IPS DF 4.7 (cell line): Measurements from ENCODE around the gene PDK3.

ENCODE experiments used
- DNase-seq: peaks from one replicate; pipeline ENCODE4 v3.0.0-alpha.2; 2013; ENCODE audit warnings: low spot score; ENCODE audit errors: extremely low read depth

Gene PDK3

DNA sequence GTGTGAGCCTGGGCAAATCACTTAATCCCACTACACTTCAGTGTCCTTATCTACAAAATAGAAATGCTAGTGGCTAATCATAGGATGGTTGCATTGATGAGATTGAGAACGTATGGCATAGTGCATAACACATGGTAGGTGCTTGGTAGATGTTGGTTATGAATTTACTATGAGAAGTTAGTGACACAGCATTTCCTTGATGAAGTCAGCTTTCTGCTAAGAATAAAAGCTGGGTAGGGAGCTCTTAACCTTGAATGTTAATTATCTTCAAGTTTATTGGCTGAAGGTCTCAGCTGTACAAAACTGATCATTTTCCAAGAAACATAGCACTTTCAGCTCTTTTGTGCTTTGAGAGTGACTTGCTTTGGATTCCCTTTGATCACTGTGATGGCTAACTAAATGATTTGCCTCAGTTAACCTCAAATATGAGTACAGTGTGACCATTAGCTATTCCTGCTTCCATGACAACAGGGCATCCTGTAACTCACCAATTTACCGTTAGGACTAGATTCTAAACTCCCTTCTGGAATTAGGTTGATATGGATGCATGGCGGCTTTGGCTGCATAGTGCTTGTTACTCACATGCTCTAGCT is 17.8 kb downstream of the PDK3 start:
- no peak for DNase-seq

DNA sequence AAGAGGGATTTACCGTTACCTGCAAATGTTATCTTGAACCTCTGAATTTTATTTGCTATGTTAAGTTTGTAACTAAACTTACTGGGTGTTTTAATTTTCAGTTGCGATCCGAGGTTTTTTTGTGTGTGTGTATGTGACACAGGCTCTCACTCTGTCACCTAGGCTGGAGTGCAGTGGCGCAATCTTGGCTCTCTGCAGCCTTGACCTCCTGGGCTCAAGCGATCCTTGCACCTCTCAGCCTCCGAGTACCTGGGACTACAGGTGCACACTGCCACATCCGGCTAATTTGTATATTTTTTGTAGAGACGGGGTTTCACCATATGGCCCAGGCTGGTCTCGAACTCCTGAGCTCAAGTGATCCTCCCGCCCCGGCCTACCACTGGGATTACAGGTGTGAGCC is 18.5 kb downstream of the PDK3 start:
- DNase-seq, result no peak

DNA sequence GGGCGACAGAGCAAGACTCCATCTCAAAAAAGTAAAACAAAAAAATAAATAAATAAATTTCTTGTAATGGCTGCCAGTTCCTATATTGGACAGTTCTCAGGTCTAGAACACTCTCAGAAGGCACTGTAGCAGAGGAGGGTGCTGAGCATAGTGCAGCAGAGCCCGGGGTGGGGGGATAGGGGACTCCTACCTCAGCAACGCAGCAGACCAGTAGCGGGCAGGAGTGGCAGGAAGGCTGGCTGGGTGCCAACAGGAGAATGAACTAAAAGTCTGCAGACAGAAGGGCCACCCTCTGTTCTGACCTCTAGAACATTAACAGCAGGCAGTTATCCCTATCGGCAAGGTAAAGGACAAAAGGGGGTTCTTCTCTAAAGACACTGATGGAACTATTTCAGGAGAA is 20.2 kb downstream of the PDK3 start:
- DNase-seq, result no peak

DNA sequence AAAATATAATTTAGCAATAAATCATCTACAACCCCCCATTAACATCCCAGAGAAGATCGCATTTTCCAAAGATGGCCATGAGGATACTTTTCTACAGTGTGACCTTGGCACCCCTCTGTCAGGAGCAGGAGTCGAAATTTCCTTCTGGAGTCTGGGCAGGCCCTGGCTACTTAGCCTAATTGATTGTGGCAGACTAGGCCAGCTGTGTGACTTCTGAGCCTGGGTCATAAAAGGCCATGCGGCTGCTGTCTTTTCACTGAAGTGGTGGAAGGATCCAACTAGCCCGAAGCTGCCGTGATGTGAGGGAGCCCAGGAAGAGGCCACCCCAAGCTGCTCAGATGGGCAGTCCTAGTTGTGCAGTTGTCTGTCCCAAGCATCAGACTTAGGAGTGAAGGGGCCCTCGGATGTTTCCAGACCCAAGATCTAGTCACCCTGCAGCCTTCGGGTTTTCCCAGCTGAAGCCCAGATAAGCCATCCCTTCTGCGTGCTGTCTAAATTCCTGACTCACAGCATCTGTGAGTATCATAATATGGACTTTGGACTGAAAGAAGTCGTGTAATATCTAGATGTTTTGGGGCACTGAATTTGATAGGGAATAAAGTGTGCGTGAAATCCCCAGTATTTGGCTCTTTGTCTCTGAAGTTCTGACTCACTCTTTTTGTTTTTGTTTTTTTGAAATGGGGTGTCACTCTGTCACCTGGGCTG is 21.0 kb downstream of the PDK3 start:
- no peak for DNase-seq

DNA sequence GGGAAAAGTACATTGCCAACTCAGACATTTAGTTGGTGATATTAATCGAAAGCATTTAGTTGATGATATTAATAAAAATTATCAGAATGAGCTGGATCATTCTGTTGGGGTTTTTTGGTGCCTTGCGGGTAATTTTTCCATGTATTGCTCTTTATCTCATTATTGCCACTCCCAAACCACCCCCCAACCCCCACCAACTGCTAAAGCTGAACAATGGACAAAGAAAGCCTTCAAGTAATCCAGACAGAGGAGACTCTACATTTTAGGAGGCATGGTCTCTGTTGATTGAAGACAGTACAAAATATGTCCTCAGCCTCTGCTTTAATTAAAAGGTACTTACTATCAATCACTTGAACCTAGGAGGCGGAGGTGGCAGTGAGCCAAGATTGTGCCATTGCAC is 22.5 kb downstream of the PDK3 start:
- DNase-seq, result no peak

DNA sequence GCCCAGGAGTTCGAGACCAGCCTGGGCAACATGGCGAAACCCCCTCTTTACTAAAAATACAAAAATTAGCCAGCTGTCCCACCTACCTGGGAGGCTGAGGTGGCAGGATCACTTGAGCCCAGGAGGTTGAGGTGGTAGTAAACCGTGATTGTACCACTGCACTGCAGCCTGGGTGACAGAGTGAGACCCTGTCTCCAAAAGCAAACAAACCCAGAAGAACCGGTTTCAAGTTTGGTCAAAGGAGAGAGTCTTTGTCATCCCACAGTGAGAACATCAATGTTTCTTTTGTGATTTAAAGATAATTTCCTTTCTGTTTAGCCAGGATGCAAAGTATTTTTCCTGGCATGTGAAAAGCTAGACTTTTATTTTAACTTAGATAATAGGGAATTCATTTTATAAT is 26.7 kb downstream of the PDK3 start:
- DNase-seq, result peak; percentile 14

DNA sequence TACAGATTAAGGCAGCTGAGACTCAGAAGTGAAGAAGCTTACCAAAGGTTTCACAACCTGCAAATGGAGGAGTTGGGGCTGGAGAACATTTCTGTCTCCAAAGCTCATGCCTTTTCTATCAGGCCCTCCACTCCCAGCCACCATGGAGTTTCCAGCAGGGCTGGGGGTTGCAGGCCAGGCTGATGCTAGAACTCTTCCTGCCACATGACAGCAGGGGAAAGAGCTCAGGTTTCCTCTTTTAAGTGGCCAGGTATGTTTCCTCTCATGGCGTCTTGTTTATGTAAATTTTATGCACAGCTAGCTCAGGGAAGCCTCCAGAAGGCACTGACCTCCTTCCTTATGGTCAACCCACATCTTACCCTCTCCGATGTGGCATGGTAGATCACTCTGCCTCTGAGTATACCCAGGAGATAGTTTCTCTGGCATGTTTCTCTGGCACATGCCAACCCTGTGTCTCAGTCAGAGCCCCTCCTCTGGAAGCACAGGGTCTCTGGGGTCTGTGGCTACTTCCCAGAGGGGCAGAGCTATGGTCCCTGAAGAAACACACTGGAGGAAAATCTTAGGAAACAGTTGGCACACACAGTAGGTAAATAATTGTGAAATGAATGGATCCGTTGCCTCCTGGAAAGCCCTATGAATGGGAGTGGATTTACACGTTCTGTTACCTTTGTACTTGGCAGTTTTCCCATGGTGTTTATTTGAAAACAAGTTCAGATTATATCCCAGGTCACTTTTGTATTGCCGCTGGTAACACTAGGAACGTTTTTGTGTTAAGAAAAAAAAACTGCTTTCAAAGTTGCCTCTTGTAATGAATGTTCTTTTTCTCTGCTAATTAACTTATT is 28.9 kb downstream of the PDK3 start:
- no peak for DNase-seq

DNA sequence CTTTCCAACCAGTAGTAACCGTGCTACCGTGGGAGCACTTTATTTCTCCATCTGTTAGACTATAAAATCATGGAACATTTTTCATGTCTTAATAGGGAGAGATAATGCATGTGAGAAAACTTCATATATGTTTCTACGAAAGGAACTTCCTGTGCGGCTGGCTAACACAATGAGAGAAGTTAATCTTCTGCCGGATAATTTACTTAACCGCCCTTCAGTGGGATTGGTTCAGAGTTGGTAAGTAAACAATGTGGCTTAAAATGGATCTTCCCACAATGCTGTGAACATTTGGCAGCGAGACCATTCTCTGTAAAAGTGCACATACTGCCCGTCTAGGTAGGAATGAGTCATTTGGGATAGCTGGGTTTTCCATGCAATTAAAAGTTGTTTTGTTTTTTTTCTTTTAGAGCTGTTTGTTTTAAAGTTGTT is 29.6 kb downstream of the PDK3 start:
- DNase-seq, result no peak

DNA sequence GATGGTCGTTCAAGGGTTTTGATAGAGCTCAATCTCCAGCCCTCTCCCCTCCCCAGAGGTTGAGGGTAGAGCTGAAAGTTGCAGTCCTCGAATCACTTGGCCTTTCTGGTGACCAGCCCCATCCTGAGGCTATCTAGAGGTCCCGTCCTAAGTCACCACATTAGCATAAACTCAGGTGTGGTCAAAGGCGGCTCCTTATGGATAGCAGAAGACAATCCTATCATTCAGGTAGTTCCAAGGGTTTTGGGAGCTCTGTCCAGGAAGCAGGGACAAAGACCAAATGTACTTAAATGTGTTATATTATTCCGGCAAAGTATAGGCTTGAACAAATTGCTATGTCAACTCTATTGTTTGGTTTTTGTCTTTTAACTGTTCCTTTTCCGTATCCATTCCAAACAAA is 30.6 kb downstream of the PDK3 start:
- no peak for DNase-seq

DNA sequence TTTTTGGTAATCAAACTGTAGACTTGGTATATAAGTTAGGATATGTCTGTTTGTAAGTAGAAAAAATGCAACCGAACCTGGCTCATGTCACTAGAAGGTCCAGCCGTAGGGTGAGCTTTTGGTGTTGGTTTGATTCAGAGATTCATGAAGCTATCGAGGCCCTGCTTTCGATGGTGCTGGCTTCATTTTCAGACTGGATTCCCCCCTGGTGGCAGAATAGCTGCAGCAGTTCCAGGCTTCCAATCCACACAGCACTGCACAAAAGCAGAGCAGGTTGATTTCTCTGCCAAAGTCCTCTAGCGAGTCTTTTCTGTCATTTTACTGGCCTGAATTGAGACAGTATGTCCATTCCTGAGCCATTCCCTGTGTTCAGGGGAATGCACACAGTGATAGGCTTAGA is 33.1 kb downstream of the PDK3 start:
- DNase-seq, result no peak

DNA sequence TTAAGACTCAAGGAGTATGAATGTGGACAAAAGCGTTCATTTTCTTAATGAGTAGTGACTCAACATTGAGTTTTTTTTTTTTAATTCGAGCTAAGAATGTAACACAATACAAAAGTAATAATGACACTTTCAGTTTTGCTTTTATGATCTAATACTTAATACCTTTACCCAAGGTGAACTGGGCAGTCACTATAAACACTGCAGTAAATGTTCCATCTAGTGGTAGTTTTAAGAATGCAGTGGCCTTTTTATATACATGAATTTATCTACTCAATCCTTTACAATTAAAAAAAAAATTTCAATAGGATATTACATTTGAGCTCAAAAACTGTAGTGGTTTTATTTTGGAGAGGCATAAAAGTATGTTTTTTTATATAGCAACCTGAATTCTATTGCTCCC is 33.9 kb downstream of the PDK3 start:
- DNase-seq, result no peak

DNA sequence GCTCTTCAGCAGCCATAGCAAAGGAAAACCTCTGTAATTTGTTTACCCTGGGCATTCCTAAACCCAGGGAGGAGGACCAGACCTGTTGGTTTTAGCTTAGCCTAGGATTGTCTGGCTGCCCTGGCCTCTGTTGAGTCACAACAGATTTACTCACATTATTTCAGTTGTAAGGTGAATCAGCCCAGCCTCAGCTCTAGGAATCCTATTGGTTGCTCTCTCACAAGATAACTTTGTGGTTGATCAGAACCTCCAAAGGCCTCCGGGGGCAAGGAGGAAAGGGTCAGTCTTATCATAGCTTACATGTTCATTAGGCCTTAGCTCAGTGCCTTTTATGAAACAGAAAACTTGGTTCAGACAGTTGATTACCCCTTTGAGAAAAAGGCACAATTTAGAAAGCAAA is 41.0 kb downstream of the PDK3 start:
- DNase-seq, result no peak

DNA sequence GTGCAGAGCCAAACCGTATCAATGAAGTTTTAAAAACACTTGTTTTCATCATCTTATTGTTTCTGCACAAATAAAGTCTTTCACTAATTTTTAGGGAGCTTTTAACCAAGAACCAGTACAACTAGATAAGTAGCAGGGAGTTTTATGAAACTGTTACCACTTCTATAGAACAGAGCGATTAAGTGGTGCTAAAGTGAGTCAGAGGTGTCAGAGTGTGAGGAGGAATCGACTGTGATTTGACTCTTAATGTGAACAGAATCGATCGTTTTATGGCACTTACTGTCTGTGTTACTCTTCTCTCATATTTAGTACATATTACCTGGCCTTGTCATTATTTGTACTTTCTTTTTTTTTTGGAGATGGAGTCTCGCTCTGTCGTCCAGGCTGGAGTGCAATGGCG is 43.3 kb downstream of the PDK3 start:
- no peak for DNase-seq

DNA sequence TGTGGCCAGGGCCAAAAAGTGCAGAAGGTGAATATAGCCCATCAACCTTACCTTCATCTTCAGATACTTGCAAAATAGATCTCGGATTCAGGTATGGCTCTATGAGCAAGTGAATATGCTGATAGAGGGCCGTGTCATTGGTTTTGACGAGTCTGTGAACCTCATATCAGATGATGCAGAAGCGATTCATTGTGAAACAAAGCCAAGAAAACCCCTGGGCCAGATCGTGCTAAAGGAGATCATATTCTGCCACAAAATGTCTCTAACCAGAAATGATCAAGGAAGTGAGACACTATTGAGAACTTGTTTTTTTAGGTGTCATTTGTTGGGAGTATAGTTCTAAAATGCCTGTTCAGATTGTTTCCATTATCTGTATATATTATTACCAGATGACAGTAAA is 48.3 kb downstream of the PDK3 start:
- DNase-seq, result no peak

DNA sequence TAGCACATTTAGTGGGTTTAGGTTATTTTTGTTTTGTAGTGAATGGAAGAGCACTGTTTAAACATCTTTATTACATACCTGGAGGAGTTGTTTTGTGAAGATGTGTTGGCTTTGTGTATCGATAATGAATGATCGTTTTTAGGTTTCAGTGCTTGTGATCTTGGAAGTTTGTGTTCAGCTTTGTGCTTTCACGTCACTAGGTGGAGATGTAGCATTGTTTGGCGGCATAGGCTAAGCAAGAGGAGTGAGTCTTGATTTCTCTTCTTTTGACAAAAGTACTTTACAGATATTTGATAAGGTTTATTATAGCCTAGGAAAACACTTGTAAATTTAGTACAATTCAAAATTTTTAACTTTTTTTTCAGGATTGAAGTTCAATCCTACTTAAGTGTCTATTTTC is 50.4 kb downstream of the PDK3 start:
- DNase-seq, result no peak

DNA sequence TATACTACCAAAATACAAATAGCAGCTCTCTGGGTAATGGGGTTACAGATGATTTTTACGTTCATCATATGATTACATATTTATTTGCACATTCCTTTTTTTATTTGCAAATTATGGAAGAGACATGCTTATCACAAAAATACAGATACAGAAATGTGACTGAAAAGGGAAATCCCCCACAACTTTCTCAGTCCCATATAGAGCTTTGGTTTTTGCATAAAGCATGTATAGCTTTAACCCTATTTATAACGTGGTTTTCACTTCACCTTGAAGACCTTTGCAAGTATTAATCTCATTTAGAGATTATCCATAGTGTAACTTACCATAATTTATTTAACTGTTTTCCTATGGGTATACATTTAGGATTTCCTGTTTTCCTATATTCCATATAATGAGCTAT is 55.4 kb downstream of the PDK3 start:
- no peak for DNase-seq

DNA sequence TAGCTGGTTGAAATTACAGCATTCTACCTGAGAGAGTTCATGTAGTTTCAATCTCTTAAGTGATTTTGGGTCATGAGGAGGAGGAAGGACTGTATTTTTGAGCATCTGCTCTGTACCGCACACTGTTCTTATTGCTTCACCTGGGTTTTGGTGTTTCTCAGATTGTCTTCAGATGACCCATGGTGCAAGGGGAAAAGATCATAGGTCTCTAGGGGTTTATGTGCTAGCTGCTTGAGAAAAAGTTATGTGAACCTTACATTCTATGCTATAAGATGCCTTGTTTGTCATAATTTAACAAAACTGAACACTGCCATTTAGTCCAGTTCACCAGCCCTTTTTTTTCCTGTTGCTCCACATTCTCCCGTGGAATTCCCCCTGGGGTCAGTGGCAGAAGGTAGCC is 60.4 kb downstream of the PDK3 start:
- DNase-seq, result no peak

DNA sequence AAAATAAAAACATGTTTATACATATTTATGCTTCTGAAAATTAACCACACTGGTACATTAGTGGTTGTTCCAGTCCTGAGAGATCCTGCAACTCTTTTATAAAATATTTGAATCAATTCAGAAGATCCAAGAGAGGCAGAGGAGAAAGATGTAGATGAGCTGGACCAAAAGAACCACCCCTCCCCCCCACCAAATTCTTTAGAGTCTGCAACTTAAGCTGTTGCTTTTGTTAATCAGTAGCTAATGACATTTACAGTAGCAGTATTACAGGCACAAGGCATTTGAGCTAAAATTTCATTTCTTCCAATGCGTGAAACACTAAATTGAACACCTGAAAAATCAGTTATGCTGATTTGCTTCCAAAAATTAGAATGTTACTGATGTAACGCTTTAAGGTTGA is 61.5 kb downstream of the PDK3 start:
- DNase-seq, result no peak

DNA sequence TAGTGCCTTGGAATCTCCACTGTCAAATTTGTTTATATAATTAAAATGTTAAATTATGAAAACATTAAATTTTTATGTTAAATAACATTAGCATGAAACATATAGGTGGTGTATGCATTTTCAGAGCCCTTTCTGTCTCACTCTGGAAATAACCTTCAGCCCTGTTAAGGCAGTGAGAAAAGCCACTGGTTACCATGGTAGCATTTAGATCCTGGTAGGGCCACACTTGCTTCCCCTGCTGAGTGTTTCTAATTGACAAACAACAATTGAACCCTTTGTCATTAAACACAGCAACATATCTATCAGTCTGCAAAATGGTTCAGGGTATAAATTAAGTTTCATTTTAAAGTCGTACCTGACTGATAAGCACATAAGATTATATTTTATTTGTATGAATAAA is 63.5 kb downstream of the PDK3 start:
- no peak for DNase-seq

DNA sequence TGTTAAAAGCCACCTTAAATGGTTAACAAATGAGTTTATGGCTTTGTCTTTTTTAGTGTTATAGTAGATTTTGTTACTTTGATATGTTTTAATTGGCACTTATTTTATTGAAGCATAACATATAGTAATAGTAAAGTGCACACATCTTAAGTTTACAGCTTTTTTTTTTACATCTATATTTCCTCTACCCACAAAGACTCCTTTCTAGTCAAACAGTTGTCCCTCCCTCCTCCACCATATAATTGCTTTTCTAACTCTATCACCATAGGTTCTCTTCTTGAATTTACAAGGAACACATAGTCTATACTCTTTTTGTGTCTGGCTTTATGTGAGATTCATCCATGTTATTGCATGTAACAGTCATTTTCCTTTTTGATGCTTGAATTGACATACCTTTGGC is 71.5 kb downstream of the PDK3 start:
- no peak for DNase-seq

DNA sequence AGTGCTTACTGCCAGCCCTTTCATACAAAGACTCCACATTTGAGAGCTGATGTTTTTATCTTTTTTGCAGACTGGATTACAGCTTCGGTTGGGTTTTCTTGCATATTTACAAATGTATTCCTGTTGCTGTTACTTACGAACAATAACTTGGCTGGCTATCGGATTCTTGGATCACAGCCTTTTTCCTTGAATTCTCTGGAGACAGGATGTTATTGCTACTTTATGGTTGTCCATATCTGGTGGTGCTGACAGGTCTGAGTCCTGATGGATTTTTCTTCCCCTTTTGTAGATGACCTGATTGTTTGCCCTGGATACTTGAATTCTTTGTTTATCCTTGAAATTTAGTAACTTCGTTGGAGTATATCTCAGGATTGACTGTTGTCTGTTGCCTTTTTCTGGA is 77.7 kb downstream of the PDK3 start:
- DNase-seq, result no peak

DNA sequence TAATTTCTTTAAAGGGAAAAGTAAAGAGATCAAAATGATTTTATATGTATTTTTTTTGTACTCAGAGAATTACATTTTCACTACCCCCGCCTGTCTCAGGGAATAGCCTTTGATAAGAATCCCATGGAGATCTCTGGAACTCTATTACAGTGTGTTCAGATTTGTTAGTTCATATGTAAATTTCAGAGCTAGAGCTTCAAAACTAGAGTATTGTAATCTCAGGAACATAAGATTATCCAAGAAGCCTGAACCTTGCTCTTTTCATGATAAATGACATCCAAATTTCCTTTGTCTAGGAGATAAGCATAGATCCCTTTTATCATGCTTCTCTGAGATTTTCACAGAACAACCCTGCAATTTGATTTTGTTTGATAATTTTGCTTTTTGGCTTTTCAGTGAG is 82.9 kb downstream of the PDK3 start:
- DNase-seq, result no peak

DNA sequence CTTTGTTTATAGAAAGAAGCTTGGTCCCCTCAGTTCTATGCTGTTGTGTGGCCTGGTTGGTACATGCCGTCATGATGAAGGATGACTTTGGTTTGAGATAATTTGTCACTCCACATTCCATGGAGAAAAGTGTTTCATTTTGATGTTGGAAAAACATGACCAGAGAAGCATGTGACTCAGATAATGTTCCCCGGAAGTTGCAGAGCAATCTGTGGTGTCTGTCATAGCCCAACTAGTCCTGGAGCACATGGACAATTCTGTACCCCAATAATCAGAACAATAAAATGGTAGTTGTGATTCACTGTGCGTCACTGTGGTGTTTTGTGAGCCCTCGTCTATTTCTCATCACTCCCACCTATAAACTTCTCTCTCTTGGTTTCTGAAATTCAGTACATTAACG is 85.1 kb downstream of the PDK3 start:
- DNase-seq, result no peak
